Measurements from ENCODE around the gene CHD3.

DNA sequence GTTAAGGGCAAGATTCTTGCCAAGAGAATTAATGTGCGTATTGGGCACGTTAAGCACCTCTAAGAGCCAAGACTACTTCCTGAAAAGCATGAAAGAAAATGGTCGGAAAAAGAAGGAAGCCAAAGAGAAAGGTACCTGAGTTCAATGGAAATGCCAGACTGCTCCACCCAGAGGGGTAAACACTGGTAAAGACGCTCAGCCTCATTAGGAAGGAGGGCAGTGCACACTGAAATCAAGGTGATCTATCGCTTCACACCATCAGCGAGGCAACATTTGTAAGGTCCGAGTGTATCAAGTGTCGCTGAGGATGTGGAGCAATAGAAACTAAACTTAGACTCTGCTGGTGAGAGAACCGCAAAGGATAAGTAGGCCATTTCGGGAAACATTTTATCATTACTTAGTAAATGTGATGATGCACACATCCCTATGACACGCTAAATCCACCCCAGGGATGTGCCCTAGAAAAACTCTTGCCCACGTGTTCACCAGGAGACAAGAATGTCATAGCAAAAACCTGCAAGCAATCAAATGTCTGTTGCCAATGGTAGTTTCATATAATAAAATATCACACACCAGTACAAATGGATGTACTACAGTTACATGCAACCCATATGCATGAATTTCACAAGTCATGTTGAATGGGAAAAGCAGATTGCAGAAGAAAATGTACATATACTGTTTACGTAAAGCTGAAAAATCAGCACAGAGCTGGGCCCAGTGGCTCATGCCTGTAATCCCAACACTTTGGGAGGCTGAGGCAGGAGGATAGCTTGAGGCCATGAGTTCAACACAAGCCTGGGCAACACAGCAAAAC, 67.0 kb downstream of the CHD3 start:
- TF ChIP-seq, protein P1, sequence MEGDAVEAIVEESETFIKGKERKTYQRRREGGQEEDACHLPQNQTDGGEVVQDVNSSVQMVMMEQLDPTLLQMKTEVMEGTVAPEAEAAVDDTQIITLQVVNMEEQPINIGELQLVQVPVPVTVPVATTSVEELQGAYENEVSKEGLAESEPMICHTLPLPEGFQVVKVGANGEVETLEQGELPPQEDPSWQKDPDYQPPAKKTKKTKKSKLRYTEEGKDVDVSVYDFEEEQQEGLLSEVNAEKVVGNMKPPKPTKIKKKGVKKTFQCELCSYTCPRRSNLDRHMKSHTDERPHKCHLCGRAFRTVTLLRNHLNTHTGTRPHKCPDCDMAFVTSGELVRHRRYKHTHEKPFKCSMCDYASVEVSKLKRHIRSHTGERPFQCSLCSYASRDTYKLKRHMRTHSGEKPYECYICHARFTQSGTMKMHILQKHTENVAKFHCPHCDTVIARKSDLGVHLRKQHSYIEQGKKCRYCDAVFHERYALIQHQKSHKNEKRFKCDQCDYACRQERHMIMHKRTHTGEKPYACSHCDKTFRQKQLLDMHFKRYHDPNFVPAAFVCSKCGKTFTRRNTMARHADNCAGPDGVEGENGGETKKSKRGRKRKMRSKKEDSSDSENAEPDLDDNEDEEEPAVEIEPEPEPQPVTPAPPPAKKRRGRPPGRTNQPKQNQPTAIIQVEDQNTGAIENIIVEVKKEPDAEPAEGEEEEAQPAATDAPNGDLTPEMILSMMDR (IDR thresholded peaks at IDR 0.05): no peak
- no peak for TF ChIP-seq POLR2A (IDR thresholded peaks at IDR 0.05)
